ENCODE measurements around the gene PLEKHA6.

Gene PLEKHA6

DNA sequence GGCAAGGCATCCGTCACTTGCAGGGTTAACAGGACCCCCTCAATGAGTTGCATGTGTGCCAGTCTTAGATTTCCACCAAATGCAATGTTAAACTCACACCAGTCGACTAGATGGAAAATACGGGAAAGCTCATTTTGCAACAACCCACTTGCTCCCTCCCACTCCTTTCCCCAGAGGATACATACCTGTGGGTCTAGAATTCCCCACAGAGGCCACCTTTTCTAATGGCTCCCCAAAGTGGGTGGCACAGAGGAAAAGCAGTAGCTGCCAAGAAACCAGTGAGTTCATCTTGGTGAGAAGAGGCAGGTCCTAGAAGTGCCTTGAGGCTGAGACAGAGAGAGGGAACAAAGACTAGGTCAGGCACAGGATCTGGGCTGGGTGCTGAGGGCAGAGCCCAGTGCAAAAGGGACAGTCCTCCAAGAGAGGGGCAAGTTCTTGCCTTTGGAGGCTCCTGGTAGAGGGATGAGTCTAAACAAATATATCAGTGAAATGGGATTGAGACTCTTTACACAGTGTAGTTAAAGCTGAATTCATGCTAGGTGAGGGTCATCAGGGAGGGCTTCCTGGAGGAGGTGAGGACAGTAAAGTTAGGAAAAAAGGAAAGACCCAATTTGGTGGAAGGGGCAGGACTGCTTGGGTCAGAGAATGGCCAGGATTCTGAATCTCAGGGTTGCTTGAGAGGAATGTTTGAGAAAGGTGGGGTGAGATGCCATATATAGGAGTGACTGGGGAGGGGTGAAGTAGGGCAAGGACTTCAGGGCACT, 167.0 kb downstream of the PLEKHA6 start:
- DNase-seq, result no peak

DNA sequence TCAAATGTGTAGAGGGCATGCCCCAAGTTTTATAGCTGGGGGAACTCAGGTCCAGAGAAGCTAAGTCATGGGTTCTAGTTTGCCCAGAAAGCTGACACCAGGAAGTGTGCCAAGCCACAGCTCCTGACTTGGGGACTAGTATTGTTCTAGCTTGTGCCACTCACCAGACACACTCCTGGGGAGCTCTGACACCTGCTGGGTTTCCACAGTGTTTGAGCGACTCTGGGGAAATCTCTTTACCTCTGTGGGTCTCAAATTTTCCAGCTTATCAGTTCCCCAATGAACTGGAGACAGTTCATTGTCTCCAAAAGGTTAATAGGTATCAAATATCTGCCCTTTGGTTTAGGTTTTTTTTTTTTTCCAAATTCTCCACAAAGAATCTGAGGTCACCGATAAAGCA, 167.7 kb downstream of the PLEKHA6 start:
- DNase-seq, result no peak

DNA sequence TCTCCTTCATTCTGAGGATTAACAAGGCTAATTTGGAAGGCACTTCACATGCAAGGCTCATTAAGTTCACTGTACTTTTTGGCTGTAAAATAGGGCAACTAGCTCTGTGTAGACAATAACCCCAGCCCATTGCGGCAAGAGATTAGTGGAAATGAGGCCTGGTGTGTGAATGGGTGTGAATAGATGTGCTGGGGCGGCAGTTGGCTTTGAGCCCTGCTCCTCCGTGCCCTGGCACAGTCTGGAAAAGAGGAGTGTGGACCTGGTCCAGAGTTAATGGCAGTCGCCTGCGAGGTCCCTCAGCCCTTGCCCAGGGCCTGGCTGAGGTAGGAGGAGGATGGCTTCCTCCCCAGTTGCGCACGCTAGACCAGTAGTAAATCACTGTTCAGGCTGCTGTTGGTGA, 168.3 kb downstream of the PLEKHA6 start:
- peak in 39 of 51 donors; percentile 9 to 79 (median 50) for DNase-seq

DNA sequence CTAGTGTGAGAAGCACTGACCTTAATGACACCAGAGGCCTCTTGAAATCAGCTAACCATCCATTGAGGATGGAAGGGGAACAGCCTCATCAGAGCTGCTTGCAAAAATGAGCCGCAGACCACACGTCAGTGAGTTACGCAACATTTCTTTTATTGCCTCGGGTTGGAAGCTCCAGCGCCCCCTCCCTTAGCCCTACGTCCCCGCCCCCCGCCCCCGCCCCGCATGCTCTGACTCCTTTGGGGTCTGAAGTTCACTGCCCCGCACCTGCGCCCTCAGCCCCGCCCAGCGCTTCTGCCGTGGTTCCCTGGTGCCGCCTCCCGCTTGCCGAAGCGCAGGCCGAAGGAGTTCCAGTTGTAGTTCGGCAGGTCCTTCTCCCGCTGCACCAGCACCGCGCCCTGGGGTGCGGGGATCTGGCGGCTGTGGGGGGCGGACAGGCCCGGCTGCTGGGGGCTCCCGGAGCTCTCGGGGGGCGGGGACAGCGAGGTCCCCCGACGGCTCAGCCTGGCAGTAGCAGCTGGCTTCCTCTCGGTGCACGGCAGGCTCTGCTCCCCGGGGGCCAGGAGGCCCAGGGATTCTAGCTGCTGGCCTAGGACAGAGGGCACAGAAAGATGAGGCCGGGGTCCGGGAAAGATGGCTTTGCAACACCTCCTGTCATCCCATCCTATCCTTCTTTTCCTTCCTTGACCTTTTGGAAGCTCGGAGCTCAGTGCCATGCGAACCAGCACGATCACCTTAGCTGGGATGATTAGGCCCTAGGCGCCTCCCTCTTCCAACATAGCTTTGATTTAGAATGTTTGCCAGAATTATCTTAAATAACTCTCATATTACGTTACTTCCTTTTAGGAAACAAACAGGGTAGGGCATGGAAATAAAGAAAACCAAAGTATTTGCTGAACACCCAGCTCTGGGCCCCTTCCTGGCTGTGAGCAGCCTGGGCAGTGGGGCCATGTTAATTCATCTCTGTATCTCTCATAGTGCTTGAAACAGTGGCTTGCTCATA, 169.2 kb downstream of the PLEKHA6 start:
- DNase-seq, result peak in 3 of 51 donors; percentile 11 to 15 (median 11)

DNA sequence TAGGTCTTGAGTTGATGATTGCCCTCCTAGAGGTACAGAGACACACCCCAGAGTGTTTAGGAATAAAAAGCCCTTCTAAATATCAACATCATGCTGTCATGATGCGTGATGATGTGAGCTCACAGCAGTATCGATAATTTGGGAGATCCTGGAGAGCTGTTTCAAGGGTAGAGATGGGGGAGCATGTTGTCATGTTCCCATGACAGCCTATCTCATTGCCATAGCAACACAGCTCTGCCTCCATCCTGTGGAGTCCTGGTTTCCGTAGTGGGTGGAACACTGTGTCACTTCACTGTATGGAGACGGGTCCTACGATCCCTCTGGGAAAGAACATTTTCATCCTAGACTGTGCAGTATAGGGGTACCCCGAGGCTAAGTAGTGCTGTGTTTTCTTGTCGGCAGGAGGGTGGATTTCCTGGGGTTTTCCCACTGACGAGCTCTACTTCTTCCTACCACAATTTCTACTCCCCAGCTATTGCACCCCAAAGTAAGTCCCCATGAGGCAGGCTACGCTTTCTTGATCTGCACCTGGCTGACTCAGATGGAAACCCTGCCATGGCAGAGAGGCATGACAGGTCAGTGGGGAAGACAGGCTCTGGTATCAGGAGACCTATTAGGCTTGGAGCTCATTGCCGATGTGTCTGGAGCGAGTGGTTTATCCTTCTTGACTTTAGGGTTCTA, 170.6 kb downstream of the PLEKHA6 start:
- peak in 8 of 51 donors; percentile 4 to 41 (median 13) for DNase-seq

DNA sequence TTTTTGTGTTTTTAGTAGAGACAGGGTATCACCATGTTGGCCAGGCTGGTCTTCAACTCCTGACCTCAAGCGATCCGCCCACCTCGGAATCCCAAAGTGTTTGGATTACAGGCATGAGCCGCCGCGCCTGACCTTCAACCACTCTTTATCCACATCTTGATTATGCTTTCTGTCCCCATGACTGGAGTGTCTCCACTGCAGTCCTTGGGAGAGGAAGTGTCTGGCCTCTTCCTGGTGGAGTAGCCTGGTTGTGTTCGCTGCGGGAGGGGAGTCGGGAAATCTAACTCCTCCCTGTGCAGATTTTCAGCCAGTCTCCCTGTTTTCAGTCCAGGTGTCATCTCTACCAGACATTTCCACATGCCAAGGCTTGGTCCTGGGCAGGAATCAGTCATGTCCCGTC, 173.1 kb downstream of the PLEKHA6 start:
- DNase-seq, result no peak

DNA sequence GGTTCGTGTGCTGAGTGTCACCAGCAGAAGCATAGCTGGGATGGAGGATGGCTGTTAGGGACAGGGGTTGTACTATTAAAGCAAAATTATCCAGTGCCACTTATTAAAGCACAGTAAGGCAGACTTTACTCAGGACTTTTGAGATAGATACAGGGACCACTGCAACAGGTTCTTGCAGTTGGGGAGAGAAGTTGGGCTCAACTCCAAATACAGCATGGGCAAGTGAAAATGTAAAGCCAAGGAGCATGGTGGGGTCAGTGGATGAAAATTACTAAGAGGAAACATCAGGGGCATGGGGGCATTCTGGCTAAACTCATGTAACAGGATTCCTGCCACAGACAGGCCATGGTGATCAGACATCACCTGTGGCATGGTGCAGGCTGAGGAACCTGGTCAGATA, 178.6 kb downstream of the PLEKHA6 start:
- no peak for DNase-seq

DNA sequence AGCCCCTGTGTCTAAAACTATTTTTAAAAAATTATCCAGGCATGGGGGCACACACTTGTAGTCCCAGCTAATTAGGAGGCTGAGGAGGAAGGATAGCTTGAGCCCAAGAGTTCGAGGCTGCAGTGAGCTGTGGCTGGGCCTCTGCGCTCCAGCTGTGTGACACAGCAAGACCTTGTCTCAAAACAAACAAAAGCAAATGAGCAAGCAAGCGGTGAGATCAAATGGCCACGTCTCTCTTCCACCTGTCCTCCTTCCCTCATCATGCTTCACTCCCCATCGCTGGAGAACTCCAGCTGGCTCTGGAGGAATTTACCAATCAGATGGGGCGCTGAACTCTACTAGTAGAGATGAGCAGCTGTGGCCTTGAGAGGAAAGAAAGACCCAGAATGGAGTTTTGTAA, 179.6 kb downstream of the PLEKHA6 start:
- no peak for DNase-seq

DNA sequence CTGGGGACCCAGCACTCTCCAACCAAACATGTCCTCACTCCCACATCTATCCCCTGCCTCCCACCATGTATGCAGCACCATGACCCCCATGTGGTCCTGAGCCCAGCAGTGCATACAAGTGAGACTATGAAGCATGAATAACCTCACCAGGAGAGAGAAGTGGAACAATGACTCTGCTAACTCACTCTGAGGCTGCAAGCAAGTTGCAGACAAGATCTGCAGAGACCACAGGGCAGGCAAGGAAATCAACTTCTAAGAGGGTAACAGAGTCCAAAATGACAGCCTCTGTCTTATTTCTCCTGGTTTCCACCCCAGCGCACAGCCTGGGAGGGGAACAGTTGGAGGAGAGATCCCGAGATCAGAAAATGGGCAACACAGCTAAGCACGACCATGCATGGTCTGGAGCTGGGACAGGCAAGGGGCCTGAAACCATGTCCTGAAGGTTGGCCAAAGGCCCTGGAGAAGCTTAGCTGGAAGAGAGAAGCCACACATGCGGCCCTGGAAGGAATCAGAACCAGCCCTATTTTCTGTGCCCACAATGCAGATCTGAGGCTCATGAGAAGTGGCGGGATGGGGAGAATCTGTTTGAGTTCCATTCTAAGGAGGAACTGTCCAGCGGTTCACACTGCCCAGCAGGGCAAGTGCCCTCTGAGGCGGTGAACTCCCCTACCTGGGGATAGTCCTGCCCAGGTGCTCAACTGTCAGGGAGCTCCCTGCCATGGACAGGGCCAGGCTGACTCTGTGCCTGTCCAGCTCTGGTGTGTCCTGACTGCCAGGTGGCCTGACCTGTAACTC, 181.0 kb downstream of the PLEKHA6 start:
- DNase-seq, result no peak

DNA sequence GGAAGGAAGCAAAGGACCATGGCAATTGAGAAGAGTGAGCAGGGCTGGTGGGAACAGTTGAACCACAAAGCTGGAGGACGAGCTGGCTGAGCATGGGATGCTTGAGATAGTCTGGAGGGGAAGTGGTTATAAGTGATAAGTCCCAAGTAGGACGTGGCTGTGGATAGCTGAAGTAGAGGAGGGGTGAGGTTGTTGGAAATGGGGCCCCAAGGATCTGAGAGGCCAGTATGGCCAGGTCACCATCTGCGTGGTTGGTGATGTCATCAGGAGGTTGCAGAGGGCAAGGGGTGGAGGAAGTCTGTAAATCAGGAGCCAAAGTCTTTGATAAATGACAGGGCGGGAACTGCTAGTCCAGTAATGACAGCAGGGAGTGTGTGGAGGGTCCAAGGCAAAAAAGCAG, 182.6 kb downstream of the PLEKHA6 start:
- no peak for DNase-seq

DNA sequence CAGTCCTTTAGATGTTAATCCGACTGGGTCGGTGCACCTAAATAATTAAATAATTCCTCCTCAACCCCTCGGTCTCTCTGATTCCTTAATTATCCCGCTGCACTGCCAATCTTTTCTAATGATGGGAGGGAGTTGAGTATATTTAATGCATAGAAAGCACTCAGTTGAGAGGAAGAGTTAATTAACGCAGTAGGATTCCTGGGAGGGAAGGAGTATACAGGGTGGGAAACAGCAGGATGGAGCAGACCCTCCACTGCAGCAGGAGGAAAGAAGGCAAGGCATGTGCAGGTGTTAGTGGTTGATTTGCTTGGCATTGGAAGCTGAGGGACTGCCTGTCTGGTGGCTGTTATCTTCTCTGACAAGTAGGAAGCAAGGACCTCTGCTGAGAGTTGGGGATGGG, 183.7 kb downstream of the PLEKHA6 start:
- no peak for DNase-seq

DNA sequence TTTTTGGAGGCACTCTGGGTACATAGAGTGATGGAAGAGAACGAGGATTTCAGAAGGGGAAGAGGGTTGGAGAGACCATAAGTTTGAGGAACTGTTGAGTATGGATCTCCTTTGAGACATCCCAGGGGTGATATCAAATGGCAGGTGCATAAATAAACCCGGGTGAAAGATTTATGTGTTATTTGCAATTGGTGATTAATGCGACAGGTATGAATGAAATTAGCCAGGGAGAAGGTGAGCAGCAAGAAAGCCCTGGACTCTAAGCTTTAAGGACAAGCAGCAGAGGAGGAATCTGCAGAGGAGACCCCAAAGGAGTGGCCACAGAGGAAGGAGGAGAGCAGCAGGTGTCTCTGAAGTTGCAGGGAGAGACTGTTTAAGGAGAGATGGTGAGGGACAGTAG, 184.8 kb downstream of the PLEKHA6 start:
- no peak for DNase-seq

DNA sequence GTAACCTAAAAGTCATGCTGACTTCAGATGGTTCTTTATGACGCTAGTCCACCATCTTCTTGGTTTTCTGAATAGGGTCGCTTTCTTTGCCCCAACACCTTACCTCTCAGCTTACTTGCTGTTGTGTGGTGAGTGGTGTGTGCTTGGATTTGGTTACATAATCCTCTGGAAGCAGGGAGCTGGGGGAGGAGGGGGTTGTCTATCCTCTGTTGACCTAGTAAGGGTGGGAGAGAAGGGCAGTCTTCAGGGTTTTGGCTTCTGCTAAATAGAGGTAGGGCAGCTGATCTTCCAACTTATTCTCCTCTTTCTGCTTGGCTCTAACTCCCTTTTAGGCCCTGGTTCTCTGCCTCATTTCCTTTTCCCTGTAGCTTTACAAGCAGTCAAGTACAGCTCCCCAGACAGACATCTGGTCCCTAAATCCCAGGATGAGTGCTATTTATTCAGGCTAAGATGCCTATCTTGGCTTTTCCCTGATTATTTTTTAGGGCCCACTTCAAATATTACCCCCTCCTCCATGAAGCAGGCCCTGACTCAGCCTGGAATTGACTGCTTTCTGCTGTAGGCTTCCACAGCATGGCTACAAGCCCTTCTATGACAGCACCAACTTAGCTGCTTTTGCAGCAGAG, 187.2 kb downstream of the PLEKHA6 start:
- peak in 1 of 51 donors; percentile 20 for DNase-seq

DNA sequence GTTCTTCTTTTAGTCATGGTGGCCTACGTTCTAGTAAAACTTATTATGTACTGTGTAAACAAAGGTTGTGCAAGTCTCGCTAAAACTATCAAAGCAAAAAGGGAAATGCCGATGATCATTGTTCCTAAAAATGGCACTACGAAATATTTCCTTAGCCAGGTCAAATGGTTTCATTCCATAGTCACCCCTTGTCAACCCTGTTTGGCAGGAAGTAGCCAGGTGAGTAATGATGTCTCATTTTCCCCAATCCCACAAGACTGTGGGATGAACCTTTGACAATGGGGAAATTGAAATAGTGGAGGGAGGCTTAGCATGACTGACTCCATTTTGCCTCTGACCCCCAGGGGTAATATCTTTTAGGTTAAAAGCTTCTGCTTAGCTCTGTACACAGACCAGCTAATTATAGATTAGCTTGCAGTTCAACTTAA, 188.0 kb downstream of the PLEKHA6 start:
- DNase-seq, result no peak

DNA sequence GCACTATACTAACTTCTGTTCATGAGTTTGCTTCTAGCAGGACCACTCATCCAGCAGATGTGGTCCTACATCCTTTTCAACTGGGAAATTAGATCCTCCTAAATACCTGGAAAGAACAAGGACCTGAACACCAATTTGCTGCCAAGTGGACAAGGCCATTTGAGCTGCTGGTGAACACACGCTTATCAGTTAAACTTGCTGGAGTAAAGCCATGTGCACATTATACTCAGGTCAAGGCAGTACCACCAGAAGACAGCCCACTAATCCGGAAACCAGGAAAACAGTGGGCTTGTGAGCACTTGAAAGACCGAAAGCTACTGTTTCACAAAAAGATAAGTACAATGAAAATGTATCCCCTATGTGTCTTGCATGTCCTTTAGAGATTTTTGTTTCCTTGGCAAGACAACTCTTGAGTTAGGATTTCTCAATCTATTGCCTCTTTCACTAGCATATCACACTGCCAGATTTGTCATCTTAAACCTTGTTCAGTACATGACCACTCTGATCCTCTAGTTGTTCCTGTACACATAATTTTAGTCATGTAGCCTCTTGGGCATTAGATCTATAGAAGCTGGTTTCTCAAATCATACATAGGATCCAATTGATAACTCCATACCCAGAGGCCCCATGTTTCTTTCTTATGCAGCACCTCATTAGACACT, 189.1 kb downstream of the PLEKHA6 start:
- no peak for DNase-seq

DNA sequence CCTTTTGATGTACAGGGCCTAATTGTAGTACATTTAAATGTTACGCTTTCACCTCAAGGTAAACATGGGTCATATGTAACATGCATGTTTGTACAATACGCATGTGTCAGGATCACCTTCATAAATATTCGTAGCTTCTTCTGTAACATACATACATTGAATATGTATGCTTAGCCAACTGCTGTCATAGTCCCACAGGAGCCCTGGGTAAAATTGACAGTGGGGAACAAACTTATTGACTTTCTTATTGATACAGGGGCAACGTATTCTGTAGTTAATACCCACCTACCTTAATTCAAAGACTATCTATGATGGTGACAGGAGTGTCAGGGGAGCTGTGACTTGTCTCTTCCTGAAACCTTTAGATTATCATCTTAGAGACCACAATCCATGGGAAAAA, 189.9 kb downstream of the PLEKHA6 start:
- DNase-seq, result no peak

Data from hypothalamus (tissue), 51 donors.